GM18508 (cell line): ENCODE data around the gene SIM1.

ENCODE experiments used
- ATAC-seq: cut with Tn5 transposase; IDR thresholded peaks from one replicate; pipeline ENCODE4 v1.9.1; 2021; ENCODE audit warnings: moderate number of reproducible peaks; ENCODE audit not compliant: insufficient read depth, unreplicated experiment

The SIM1 gene

GRCh38 chr6:100464903-100465700, at the start of gene SIM1:
Gene SIM1 (minus strand): TSS chr6:100464921. CDS start chr6:100463468, 1,453 bp downstream.
- ATAC-seq: no peak

- no peak for ATAC-seq
Observed at GRCh38 chr6:100512203-100512862, 47.6 kb upstream of the SIM1 start.

GRCh38 chr6:100509101-100509500, 44.4 kb upstream of the SIM1 start:
- ATAC-seq: no peak

- no peak for ATAC-seq
Observed at GRCh38 chr6:100506651-100507050, 41.9 kb upstream of the SIM1 start.

GRCh38 chr6:100504786-100505737, 40.3 kb upstream of the SIM1 start:
- ATAC-seq: no peak

- no peak for ATAC-seq
Observed at GRCh38 chr6:100503043-100503705, 38.5 kb upstream of the SIM1 start.

GRCh38 chr6:100493206-100493888, 28.6 kb upstream of the SIM1 start:
- ATAC-seq: no peak

GRCh38 chr6:100491952-100492670, 27.4 kb upstream of the SIM1 start:
- ATAC-seq: no peak

GRCh38 chr6:100490065-100490464, 25.3 kb upstream of the SIM1 start:
- ATAC-seq: no peak

- ATAC-seq: no peak
Observed at GRCh38 chr6:100488244-100488643, 23.5 kb upstream of the SIM1 start.

- no peak for ATAC-seq
Observed at GRCh38 chr6:100487638-100488037, 22.9 kb upstream of the SIM1 start.

GRCh38 chr6:100485268-100485667, 20.5 kb upstream of the SIM1 start:
- no peak for ATAC-seq

GRCh38 chr6:100484474-100484873, 19.8 kb upstream of the SIM1 start:
- peak; percentile 47 for ATAC-seq

- ATAC-seq: no peak
Observed at GRCh38 chr6:100482698-100483097, 18.0 kb upstream of the SIM1 start.

GRCh38 chr6:100479179-100480035, 14.7 kb upstream of the SIM1 start:
- ATAC-seq: no peak

GRCh38 chr6:100475554-100476320, 11.0 kb upstream of the SIM1 start:
- peak; percentile 82 for ATAC-seq

GRCh38 chr6:100473182-100473581, 8.5 kb upstream of the SIM1 start:
- ATAC-seq: no peak
